Common myeloid progenitor, CD34-positive (primary cell): ENCODE data around the gene COL26A1.

ENCODE experiments used
- CTCF ChIA-PET: fragments of 350-600 bp; sonication (Branson Sonifier 250); formaldehyde crosslinking; loops from one replicate; lab custom pipeline; 2021; ENCODE audit warnings: antibody characterized with exemption; lab: Charles Lee
- POLR2A ChIA-PET: fragments of 350-600 bp; sonication (Branson Sonifier 250); formaldehyde crosslinking; loops from one replicate; lab custom pipeline; 2021; ENCODE audit warnings: antibody characterized with exemption; lab: Charles Lee
- DNase-seq, 3 donors: peaks; one replicate each; pipeline versions ENCODE4 v3.0.0 to v3.0.0-alpha.2; 2013
- H3K27ac ChIP-seq, 2 experiments: 1 replicate in 1 of 2; 2 replicates in 1 of 2; pipeline ENCODE4 v1.7.0; 2013; ENCODE audit warnings: inconsistent platforms in 2 of 2, low read length in 2 of 2, mild to moderate bottlenecking in 2 of 2, low read depth in 1 of 2, moderate library complexity in 1 of 2; ENCODE audit not compliant: severe bottlenecking in 2 of 2, insufficient read depth in 1 of 2, poor library complexity in 1 of 2
- H3K27me3 ChIP-seq, 5 experiments: replicated peaks in 2 of 5; 1 replicate in 3 of 5; 2 replicates in 2 of 5; pipeline versions ENCODE4 v1.6.1 to v1.7.0; 2013; ENCODE audit warnings: low read length in 4 of 5, mild to moderate bottlenecking in 2 of 5, moderate library complexity in 2 of 5, inconsistent platforms in 1 of 5; ENCODE audit not compliant: insufficient read depth in 5 of 5, control insufficient read depth in 4 of 5
- H3K36me3 ChIP-seq, 4 experiments: 1 replicate in 2 of 4; 2 replicates in 2 of 4; pipeline versions ENCODE4 v1.6.1 to v1.7.0; 2013; ENCODE audit warnings: low read length in 3 of 4, control low read depth in 1 of 4, mild to moderate bottlenecking in 1 of 4; ENCODE audit not compliant: control insufficient read depth in 4 of 4, insufficient read depth in 4 of 4
- H3K4me1 ChIP-seq, 4 experiments: 1 replicate in 3 of 4; 2 replicates in 1 of 4; pipeline versions ENCODE4 v1.6.1 to v1.7.1; 2013; ENCODE audit warnings: low read length in 3 of 4, mild to moderate bottlenecking in 3 of 4, control low read depth in 1 of 4, inconsistent platforms in 1 of 4, moderate library complexity in 1 of 4; ENCODE audit not compliant: control insufficient read depth in 4 of 4, insufficient read depth in 4 of 4; ENCODE audit errors: control extremely low read depth in 1 of 4
- H3K4me3 ChIP-seq, 7 experiments: 1 replicate in 4 of 7; 2 replicates in 3 of 7; pipeline versions ENCODE4 v1.5.1 to v1.7.0; 2013; ENCODE audit warnings: mild to moderate bottlenecking in 7 of 7, low read length in 6 of 7, moderate library complexity in 6 of 7, inconsistent platforms in 2 of 7, low read depth in 2 of 7, control low read depth in 1 of 7; ENCODE audit not compliant: insufficient read depth in 4 of 7, control insufficient read depth in 1 of 7; ENCODE audit errors: extremely low read depth in 1 of 7
- H3K9me3 ChIP-seq, 5 experiments: 1 replicate in 4 of 5; 2 replicates in 1 of 5; pipeline versions ENCODE4 v1.6.1 to v1.7.1; 2013; ENCODE audit warnings: low read length in 4 of 5, mild to moderate bottlenecking in 2 of 5, inconsistent platforms in 1 of 5, low read depth in 1 of 5, moderate library complexity in 1 of 5; ENCODE audit not compliant: control insufficient read depth in 4 of 5, insufficient read depth in 2 of 5; ENCODE audit errors: control extremely low read depth in 1 of 5
- WGBS: methylation state at CpG from one replicate; pipeline ENCODE4 v1.1.5; 2013; ENCODE audit not compliant: insufficient coverage; 5-methylcytosine and 5-hydroxymethylcytosine counted together

The COL26A1 gene

GRCh38 chr7:101536668-101537067 is 174.0 kb downstream of the COL26A1 start:
- no peaks in the 10 kb centered on the region for H3K9me3 ChIP-seq
- no peak overlapping the region for H3K4me3 ChIP-seq
- no peaks in the 10 kb centered on the region for H3K27me3 ChIP-seq
- H3K36me3 ChIP-seq, result no peaks in the 10 kb centered on the region
- WGBS, result 100% methylated on average over 4 of the region's 4 CpGs
- CTCF ChIA-PET, result interaction anchor here (0.5 to 1.9 kb wide), 8 partner anchors 17 to 735 kb away, joined by 3 to 9 read pairs (median 4); no protein-coding TSS in a partner anchor
- H3K27ac ChIP-seq, result no peak overlapping the region
- peaks cover 0 to 11% (median 9%) of the 10 kb centered on the region in 4 experiments for H3K4me1 ChIP-seq
- DNase-seq, result no peak
- POLR2A ChIA-PET, result interaction anchor here (0.6 kb wide), 1 partner anchor 625 kb away, joined by 5 read pairs; no protein-coding TSS in a partner anchor

GRCh38 chr7:101537205-101537604 is 174.5 kb downstream of the COL26A1 start:
- Histone ChIP-seq H3K9me3 (no peaks in the 10 kb centered on the region), H3K27me3 (no peaks in the 10 kb centered on the region), H3K4me1 (peaks cover 0 to 10% (median 6%) of the 10 kb centered on the region in 4 experiments), H3K27ac (no peak overlapping the region), H3K4me3 (no peak overlapping the region), H3K36me3 (no peaks in the 10 kb centered on the region)
- no peak for DNase-seq
- POLR2A ChIA-PET, result interaction anchor here (0.6 kb wide), 1 partner anchor 626 kb away, joined by 5 read pairs; no protein-coding TSS in a partner anchor
- CTCF ChIA-PET, result interaction anchor here (0.5 to 1.9 kb wide), 6 partner anchors 17 to 735 kb away, joined by 3 to 9 read pairs (median 4); no protein-coding TSS in a partner anchor
- WGBS, result 93% methylated on average over 8 of the region's 8 CpGs

- Histone ChIP-seq H3K9me3 (no peaks in the 10 kb centered on the region), H3K4me3 (no peak overlapping the region), H3K27ac (no peak overlapping the region), H3K27me3 (no peaks in the 10 kb centered on the region), H3K4me1 (peaks cover 0 to 10% (median 6%) of the 10 kb centered on the region in 4 experiments), H3K36me3 (no peaks in the 10 kb centered on the region)
- ChIA-PET POLR2A (no interaction called here), CTCF (interaction anchor here (0.8 to 2.2 kb wide), 8 partner anchors 9 to 741 kb away, joined by 3 to 11 read pairs (median 4); no protein-coding TSS in a partner anchor)
- no peak for DNase-seq
- 90% methylated on average over 7 of the region's 17 CpGs for WGBS
Observed at GRCh38 chr7:101537935-101538595, 175.4 kb downstream of the COL26A1 start.

GRCh38 chr7:101538596-101539459 is 176.2 kb downstream of the COL26A1 start:
- no peaks in the 10 kb centered on the region for H3K36me3 ChIP-seq
- peak; percentile 54 to 80 (median 68) for DNase-seq
- H3K4me1 ChIP-seq, result peaks cover 0 to 10% (median 6%) of the 10 kb centered on the region in 4 experiments
- 29% methylated on average over 11 of the region's 15 CpGs for WGBS
- H3K27me3 ChIP-seq, result no peaks in the 10 kb centered on the region
- peak overlapping the region in 1 of 7 experiments; percentile 1 for H3K4me3 ChIP-seq
- ChIA-PET POLR2A (no interaction called here), CTCF (interaction anchor here (0.8 to 2.2 kb wide), 7 partner anchors 10 to 741 kb away, joined by 3 to 11 read pairs (median 3); no protein-coding TSS in a partner anchor)
- no peaks in the 10 kb centered on the region for H3K9me3 ChIP-seq
- no peak overlapping the region for H3K27ac ChIP-seq

- Histone ChIP-seq H3K27me3 (no peaks in the 10 kb centered on the region), H3K4me3 (no peak overlapping the region), H3K4me1 (peaks cover 0 to 10% (median 6%) of the 10 kb centered on the region in 4 experiments), H3K36me3 (no peaks in the 10 kb centered on the region), H3K27ac (no peak overlapping the region), H3K9me3 (no peaks in the 10 kb centered on the region)
- no peak for DNase-seq
- ChIA-PET POLR2A (no interaction called here), CTCF (interaction anchor here (1.9 to 2.2 kb wide), 2 partner anchors 11 to 19 kb away, joined by 4 to 11 read pairs; no protein-coding TSS in a partner anchor)
- WGBS, result 95% methylated on average over 13 of the region's 13 CpGs
Observed at GRCh38 chr7:101539784-101540183, 177.1 kb downstream of the COL26A1 start.

- POLR2A ChIA-PET, result interaction anchor here (0.6 kb wide), 1 partner anchor 320 kb away, joined by 3 read pairs; no protein-coding TSS in a partner anchor
- no peaks in the 10 kb centered on the region for H3K27me3 ChIP-seq
- peaks cover 0 to 8% (median 3%) of the 10 kb centered on the region in 4 experiments for H3K4me1 ChIP-seq
- CTCF ChIA-PET, result interaction anchor here (0.5 to 4.9 kb wide), 27 partner anchors 8 to 920 kb away, joined by 3 to 61 read pairs (median 4); no protein-coding TSS in a partner anchor
- H3K36me3 ChIP-seq, result no peaks in the 10 kb centered on the region
- H3K27ac ChIP-seq, result no peak overlapping the region
- no peaks in the 10 kb centered on the region for H3K9me3 ChIP-seq
- H3K4me3 ChIP-seq, result no peak overlapping the region
- peak; percentile 56 to 76 (median 60) for DNase-seq
- 30% methylated on average over 6 of the region's 16 CpGs for WGBS
Observed at GRCh38 chr7:101542527-101543241, 180.0 kb downstream of the COL26A1 start.
